CD14-positive monocyte (primary cell): Measurements from ENCODE around the gene TTC28. TPM values are rescaled to one million over a fixed set of nuclear protein-coding genes. Genes with fewer than 3 reads are reported as not detected.
A peak's percentile ranks its signal among the peaks of the same experiment; 100 is the strongest.

Experiments used
- DNase-seq, 3 donors: peaks; one replicate each; pipeline ENCODE4 v3.0.0-alpha.2; 2011 to 2022
- H2AFZ ChIP-seq: 2 replicates; pipeline ENCODE4 v1.6.0; 2012; ENCODE audit warnings: mild to moderate bottlenecking, low read depth, low read length, inconsistent platforms; ENCODE audit not compliant: insufficient read depth, poor library complexity, severe bottlenecking
- H3K27ac ChIP-seq, 2 donors: 1 replicate in 1 of 2; 2 replicates in 1 of 2; pipeline ENCODE4 v1.5.1; 2012 to 2013; ENCODE audit warnings: low read length in 2 of 2, control low read depth in 1 of 2, inconsistent platforms in 1 of 2, low read depth in 1 of 2, mild to moderate bottlenecking in 1 of 2
- H3K27me3 ChIP-seq, 2 donors: one replicate each; pipeline versions ENCODE4 v1.6.0 to v1.6.1; 2011 to 2013; ENCODE audit warnings: low read length in 2 of 2; ENCODE audit not compliant: control insufficient read depth in 2 of 2, insufficient read depth in 2 of 2
- H3K36me3 ChIP-seq, 2 donors: replicated peaks in 1 of 2; 1 replicate in 1 of 2; 2 replicates in 1 of 2; pipeline versions ENCODE4 v1.5.1 to v1.6.1; 2012 to 2013; ENCODE audit warnings: low read length in 2 of 2, control low read depth in 1 of 2, inconsistent platforms in 1 of 2, mild to moderate bottlenecking in 1 of 2; ENCODE audit not compliant: insufficient read depth in 2 of 2, control insufficient read depth in 1 of 2
- H3K4me1 ChIP-seq, 2 donors: 1 replicate in 1 of 2; 2 replicates in 1 of 2; pipeline versions ENCODE4 v1.5.1 to v1.6.1; 2012 to 2013; ENCODE audit warnings: low read length in 2 of 2, control low read depth in 1 of 2, inconsistent platforms in 1 of 2, mild to moderate bottlenecking in 1 of 2, moderate library complexity in 1 of 2; ENCODE audit not compliant: insufficient read depth in 2 of 2, control insufficient read depth in 1 of 2
- H3K4me2 ChIP-seq: replicated peaks from 2 replicates; pipeline ENCODE3; 2012; ENCODE audit warnings: low read length, moderate library complexity, mild to moderate bottlenecking; ENCODE audit not compliant: poor library complexity, severe bottlenecking; ENCODE audit errors: extremely low read depth
- H3K4me3 ChIP-seq, 3 experiments: fragments of 200-600 bp in 1 of 3; sonication (generic) in 1 of 3; replicated peaks in 1 of 3; 1 replicate in 2 of 3; 2 replicates in 1 of 3; pipeline ENCODE4 v1.5.1; 2011 to 2013; ENCODE audit warnings: low read length in 3 of 3, mild to moderate bottlenecking in 3 of 3, control low read depth in 2 of 3, low read depth in 2 of 3, inconsistent platforms in 1 of 3, moderate library complexity in 1 of 3
- H3K79me2 ChIP-seq: 2 replicates; pipeline ENCODE4 v1.6.0; 2012; ENCODE audit warnings: mild to moderate bottlenecking, control low read depth, inconsistent platforms, low read length, moderate library complexity; ENCODE audit not compliant: insufficient read depth
- H3K9ac ChIP-seq: 2 replicates; pipeline ENCODE4 v1.6.0; 2017; ENCODE audit warnings: low read length, mild to moderate bottlenecking; ENCODE audit not compliant: insufficient read depth, poor library complexity, severe bottlenecking
- H3K9me3 ChIP-seq, 2 donors: replicated peaks in 1 of 2; 1 replicate in 1 of 2; 2 replicates in 1 of 2; pipeline versions ENCODE4 v1.5.1 to v1.6.1; 2012 to 2013; ENCODE audit warnings: low read length in 2 of 2, control low read depth in 1 of 2; ENCODE audit not compliant: control insufficient read depth in 1 of 2, insufficient read depth in 1 of 2
- H4K20me1 ChIP-seq: 2 replicates; pipeline ENCODE4 v1.6.0; 2012; ENCODE audit warnings: mild to moderate bottlenecking, low read length, control low read depth, moderate library complexity; ENCODE audit not compliant: insufficient read depth
- H3K27ac Mint-ChIP-seq, 7 donors: one replicate each; pipeline ENCODE4 v1.8.0; 2020; ENCODE audit warnings: mild to moderate bottlenecking in 7 of 7, mixed read lengths in 7 of 7, moderate library complexity in 6 of 7, inconsistent platforms in 2 of 7
- H3K27me3 Mint-ChIP-seq, 3 donors: one replicate each; pipeline ENCODE4 v1.8.0; 2021 to 2022; ENCODE audit warnings: low read depth in 3 of 3, mild to moderate bottlenecking in 3 of 3, mixed read lengths in 3 of 3, moderate library complexity in 3 of 3, inconsistent platforms in 1 of 3
- H3K36me3 Mint-ChIP-seq, 2 donors: one replicate each; pipeline ENCODE4 v1.8.0; 2020; ENCODE audit warnings: mixed read lengths in 2 of 2, inconsistent platforms in 1 of 2, mild to moderate bottlenecking in 1 of 2
- H3K4me1 Mint-ChIP-seq: one replicate; pipeline ENCODE4 v1.8.0; 2020; ENCODE audit warnings: mild to moderate bottlenecking, mixed read lengths
- H3K4me3 Mint-ChIP-seq, 2 donors: one replicate each; pipeline ENCODE4 v1.8.0; 2020; ENCODE audit warnings: mild to moderate bottlenecking in 2 of 2, mixed read lengths in 2 of 2, moderate library complexity in 1 of 2
- H3K9me3 Mint-ChIP-seq, 7 donors: one replicate each; pipeline ENCODE4 v1.8.0; 2020 to 2022; ENCODE audit warnings: mixed read lengths in 7 of 7, mild to moderate bottlenecking in 6 of 7, moderate library complexity in 6 of 7, inconsistent platforms in 2 of 7
- WGBS: methylation state at CpG from one replicate; pipeline ENCODE4 v1.1.5; 2013; ENCODE audit warnings: missing lambda C conversion rate; ENCODE audit not compliant: insufficient coverage; 5-methylcytosine and 5-hydroxymethylcytosine counted together
- intact Hi-C, 2 donors: fragments of 100-400 bp; cut with micrococcal nuclease; formaldehyde crosslinking; loops; one replicate each; pipeline versions ENCODE4 v1.15.0 to v1.15.1; 2023
- polyA plus RNA-seq, 3 donors: library from polyadenylated mRNA; depleted of rRNA in 1 of 3; unstranded in 2 of 3; stranded (reverse) in 1 of 3; fragments of 300-500 nt in 2 of 3; fragments of >200 nt in 1 of 3; fragmentation: Illumina TruSeq in 2 of 3; gene quantifications; 1 replicate in 2 of 3; 2 replicates in 1 of 3; pipeline ENCODE4 v1.2.3, GENCODE V29; 2012 to 2021
- TF ChIP-seq, protein P1 (sequence below): fragments of 200-600 bp; IDR thresholded peaks from one replicate; pipeline ENCODE4 v1.8.0; 2022; ENCODE audit warnings: antibody characterized with exemption, mild to moderate bottlenecking

The TTC28 gene
- polyA plus RNA-seq, 3 donors, result 0.24 to 0.61 TPM; not detected in 1

- Histone ChIP-seq H3K27ac (no peak overlapping the region), H3K4me1 (peaks cover 19 to 22% of the 10 kb centered on the region in 2 donors), H3K9ac (no peak overlapping the region), H3K36me3 (no peaks in the 10 kb centered on the region), H3K4me2 (no peak overlapping the region), H4K20me1 (no peaks in the 10 kb centered on the region), H3K9me3 (no peaks in the 10 kb centered on the region), H3K4me3 (no peak overlapping the region), H3K79me2 (no peaks in the 10 kb centered on the region), H2AFZ (no peak overlapping the region), H3K27me3 (no peaks in the 10 kb centered on the region)
- no peaks in the 10 kb centered on the region for H3K36me3 Mint-ChIP-seq
- H3K27ac Mint-ChIP-seq, result no peak overlapping the region
- H3K4me1 Mint-ChIP-seq, result peaks cover 29% of the 10 kb centered on the region
- WGBS, result 83% methylated on average over 1 of the region's 5 CpGs
- no peak overlapping the region for H3K4me3 Mint-ChIP-seq
- H3K9me3 Mint-ChIP-seq, result no peaks in the 10 kb centered on the region
- H3K27me3 Mint-ChIP-seq, result peaks cover 0 to 10% (median 5%) of the 10 kb centered on the region in 3 donors
- TF ChIP-seq, protein P1, sequence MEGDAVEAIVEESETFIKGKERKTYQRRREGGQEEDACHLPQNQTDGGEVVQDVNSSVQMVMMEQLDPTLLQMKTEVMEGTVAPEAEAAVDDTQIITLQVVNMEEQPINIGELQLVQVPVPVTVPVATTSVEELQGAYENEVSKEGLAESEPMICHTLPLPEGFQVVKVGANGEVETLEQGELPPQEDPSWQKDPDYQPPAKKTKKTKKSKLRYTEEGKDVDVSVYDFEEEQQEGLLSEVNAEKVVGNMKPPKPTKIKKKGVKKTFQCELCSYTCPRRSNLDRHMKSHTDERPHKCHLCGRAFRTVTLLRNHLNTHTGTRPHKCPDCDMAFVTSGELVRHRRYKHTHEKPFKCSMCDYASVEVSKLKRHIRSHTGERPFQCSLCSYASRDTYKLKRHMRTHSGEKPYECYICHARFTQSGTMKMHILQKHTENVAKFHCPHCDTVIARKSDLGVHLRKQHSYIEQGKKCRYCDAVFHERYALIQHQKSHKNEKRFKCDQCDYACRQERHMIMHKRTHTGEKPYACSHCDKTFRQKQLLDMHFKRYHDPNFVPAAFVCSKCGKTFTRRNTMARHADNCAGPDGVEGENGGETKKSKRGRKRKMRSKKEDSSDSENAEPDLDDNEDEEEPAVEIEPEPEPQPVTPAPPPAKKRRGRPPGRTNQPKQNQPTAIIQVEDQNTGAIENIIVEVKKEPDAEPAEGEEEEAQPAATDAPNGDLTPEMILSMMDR, result no peak
- intact Hi-C loops, result no loop called here
- DNase-seq, result no peak
These were observed 235.0 kb downstream of the TTC28 start for GRCh38 chr22:28444659-28445058.

GRCh38 chr22:28443526-28443876 lies 236.1 kb downstream of the TTC28 start:
- peaks cover 29% of the 10 kb centered on the region for H3K4me1 Mint-ChIP-seq
- Histone ChIP-seq H3K4me2 (peak overlapping the region; percentile 92), H3K4me3 (peak overlapping the region in 2 of 3 experiments; percentile 44 to 83), H3K4me1 (peaks cover 19 to 22% of the 10 kb centered on the region in 2 donors), H3K9ac (peak overlapping the region; percentile 70), H4K20me1 (no peaks in the 10 kb centered on the region), H3K9me3 (no peaks in the 10 kb centered on the region), H3K27me3 (no peaks in the 10 kb centered on the region), H2AFZ (peak overlapping the region; percentile 95), H3K27ac (no peak overlapping the region), H3K79me2 (no peaks in the 10 kb centered on the region), H3K36me3 (no peaks in the 10 kb centered on the region)
- WGBS, result 0% methylated on average over 3 of the region's 5 CpGs
- H3K4me3 Mint-ChIP-seq, result peak overlapping the region; percentile 83 to 95
- H3K27ac Mint-ChIP-seq, result no peak overlapping the region
- no peaks in the 10 kb centered on the region for H3K36me3 Mint-ChIP-seq
- peaks cover 0 to 10% (median 5%) of the 10 kb centered on the region in 3 donors for H3K27me3 Mint-ChIP-seq
- intact Hi-C loops, result no loop called here
- DNase-seq, result peak in 2 of 3 donors; percentile 5 to 6
- no peaks in the 10 kb centered on the region for H3K9me3 Mint-ChIP-seq
- TF ChIP-seq, protein P1, result no peak
